H1 (cell line): ENCODE measurements around the gene PLBD1. TPM values are rescaled to one million over a fixed set of nuclear protein-coding genes. Genes with fewer than 3 reads are reported as not detected.

Source experiments
- CTCF ChIA-PET: fragments of 300-600 bp; sonication (Branson Sonifier 250); formaldehyde crosslinking; loops from one replicate; lab custom pipeline; 2021; ENCODE audit not compliant: partially characterized antibody; lab: Charles Lee
- POLR2A ChIA-PET: fragments of 300-600 bp; sonication (Branson Sonifier 250); formaldehyde crosslinking; loops from one replicate; lab custom pipeline; 2021; ENCODE audit warnings: inconsistent platforms; ENCODE audit not compliant: partially characterized antibody; lab: Charles Lee
- DNase-seq, 2 experiments: peaks; one replicate each; pipeline versions ENCODE4 v3.0.0 to v3.0.0-alpha.2; 2010 to 2022; ENCODE audit warnings: low spot score in 2 of 2, low read depth in 1 of 2, mixed read lengths in 1 of 2
- FAIRE-seq: peaks from 2 replicates; lab custom pipeline; 2011; peaks lifted over from hg19 to GRCh38; lab: Jason Lieb, UNC
- H2AFZ ChIP-seq: 2 replicates; pipeline ENCODE4 v1.8.1; 2012; ENCODE audit warnings: low read length, inconsistent platforms
- H2AK5ac ChIP-seq: 2 replicates; pipeline ENCODE4 v1.6.1; 2013; ENCODE audit warnings: low read depth, low read length
- H2BK120ac ChIP-seq: replicated peaks from 2 replicates; pipeline ENCODE3; 2013; ENCODE audit warnings: low read depth, low read length, inconsistent platforms
- H2BK12ac ChIP-seq: 2 replicates; pipeline ENCODE4 v1.6.1; 2013; ENCODE audit warnings: low read depth, low read length
- H2BK15ac ChIP-seq: 2 replicates; pipeline ENCODE4 v1.6.1; 2013; ENCODE audit warnings: low read length
- H2BK20ac ChIP-seq: 2 replicates; pipeline ENCODE4 v1.6.1; 2013; ENCODE audit warnings: low read length
- H2BK5ac ChIP-seq: 2 replicates; pipeline ENCODE4 v1.6.1; 2013; ENCODE audit warnings: low read depth, low read length
- H3K14ac ChIP-seq: 2 replicates; pipeline ENCODE4 v1.6.1; 2013; ENCODE audit warnings: inconsistent platforms; ENCODE audit not compliant: insufficient read length
- H3K18ac ChIP-seq: 2 replicates; pipeline ENCODE4 v1.6.1; 2013; ENCODE audit warnings: low read length; ENCODE audit errors: extremely low read depth
- H3K23ac ChIP-seq: 2 replicates; pipeline ENCODE4 v1.6.1; 2013; ENCODE audit warnings: inconsistent platforms; ENCODE audit not compliant: insufficient read length
- H3K23me2 ChIP-seq: 2 replicates; pipeline ENCODE4 v1.6.1; 2013; ENCODE audit warnings: low read depth, low read length
- H3K27ac ChIP-seq: 2 replicates; pipeline ENCODE4 v1.6.1; 2011; ENCODE audit warnings: low read depth, low read length, inconsistent platforms
- H3K27me3 ChIP-seq, 4 experiments: replicated peaks in 1 of 4; 1 replicate in 1 of 4; 2 replicates in 3 of 4; pipeline versions ENCODE4 v1.6.1 to v1.8.1; 2011 to 2013; ENCODE audit warnings: low read length in 3 of 4, mild to moderate bottlenecking in 3 of 4, inconsistent platforms in 2 of 4, mixed read lengths in 2 of 4, moderate library complexity in 1 of 4; ENCODE audit not compliant: control insufficient read depth in 3 of 4, insufficient read depth in 3 of 4; ENCODE audit errors: extremely low read depth in 1 of 4
- H3K36me3 ChIP-seq, 4 experiments: 2 replicates each; pipeline versions ENCODE4 v1.6.1 to v1.8.1; 2011 to 2013; ENCODE audit warnings: mild to moderate bottlenecking in 4 of 4, low read length in 3 of 4, moderate library complexity in 2 of 4, control low read depth in 1 of 4, inconsistent platforms in 1 of 4; ENCODE audit not compliant: insufficient read depth in 4 of 4, control insufficient read depth in 2 of 4
- H3K4ac ChIP-seq: replicated peaks from 2 replicates; pipeline ENCODE3; 2013; ENCODE audit warnings: low read length, low read depth, mixed read lengths, inconsistent platforms; ENCODE audit not compliant: insufficient read length
- H3K4me1 ChIP-seq, 4 experiments: replicated peaks in 1 of 4; 1 replicate in 1 of 4; 2 replicates in 3 of 4; pipeline versions ENCODE4 v1.6.1 to v1.8.1; 2011 to 2013; ENCODE audit warnings: low read length in 3 of 4, inconsistent platforms in 2 of 4, mixed read lengths in 1 of 4; ENCODE audit not compliant: insufficient read depth in 4 of 4, control insufficient read depth in 3 of 4
- H3K4me2 ChIP-seq, 2 experiments: 2 replicates each; pipeline versions ENCODE4 v1.6.1 to v1.8.1; 2011 to 2013; ENCODE audit warnings: low read depth in 2 of 2, low read length in 2 of 2, control low read depth in 1 of 2, inconsistent platforms in 1 of 2, mild to moderate bottlenecking in 1 of 2; ENCODE audit not compliant: insufficient read depth in 1 of 2
- H3K4me3 ChIP-seq, 4 experiments: fragments of 200-600, 300-600 bp in 1 of 4; sonication (generic), shearing (Covaris generic), sonication (Bioruptor Twin) in 1 of 4; 2 replicates each; pipeline versions ENCODE4 v1.5.1 to v1.8.1; 2011 to 2016; ENCODE audit warnings: low read length in 4 of 4, low read depth in 3 of 4, control low read depth in 2 of 4, inconsistent platforms in 2 of 4, mild to moderate bottlenecking in 2 of 4, mixed read lengths in 1 of 4, moderate library complexity in 1 of 4; ENCODE audit not compliant: insufficient read depth in 2 of 4; ENCODE audit errors: extremely low read depth in 1 of 4
- H3K56ac ChIP-seq: replicated peaks from 2 replicates; pipeline ENCODE3; 2013; ENCODE audit warnings: low read depth, mild to moderate bottlenecking, mixed read lengths, low read length, inconsistent platforms; ENCODE audit not compliant: insufficient read length
- H3K79me1 ChIP-seq: 2 replicates; pipeline ENCODE4 v1.6.1; 2013; ENCODE audit warnings: low read depth, low read length, control low read depth
- H3K79me2 ChIP-seq, 2 experiments: 2 replicates each; pipeline versions ENCODE4 v1.6.1 to v1.8.1; 2012 to 2013; ENCODE audit warnings: low read length in 2 of 2, mild to moderate bottlenecking in 2 of 2, inconsistent platforms in 1 of 2; ENCODE audit not compliant: insufficient read depth in 2 of 2, control insufficient read depth in 1 of 2
- H3K9ac ChIP-seq, 4 experiments: replicated peaks in 1 of 4; 1 replicate in 1 of 4; 2 replicates in 3 of 4; pipeline versions ENCODE4 v1.6.1 to v1.8.1; 2011 to 2013; ENCODE audit warnings: low read depth in 3 of 4, low read length in 3 of 4, control low read depth in 2 of 4, mild to moderate bottlenecking in 2 of 4, moderate library complexity in 2 of 4, inconsistent platforms in 1 of 4; ENCODE audit errors: extremely low read depth in 1 of 4
- H3K9me3 ChIP-seq, 2 experiments: 2 replicates each; pipeline versions ENCODE4 v1.6.1 to v1.8.1; 2012 to 2013; ENCODE audit warnings: mild to moderate bottlenecking in 2 of 2, moderate library complexity in 2 of 2, control low read depth in 1 of 2, inconsistent platforms in 1 of 2, low read depth in 1 of 2, low read length in 1 of 2, mixed read lengths in 1 of 2; ENCODE audit not compliant: insufficient read depth in 2 of 2
- H4K20me1 ChIP-seq, 2 experiments: replicated peaks in 1 of 2; 2 replicates each; pipeline versions ENCODE3 to v1.8.1; 2011 to 2013; ENCODE audit warnings: inconsistent platforms in 2 of 2, low read length in 2 of 2, mild to moderate bottlenecking in 1 of 2; ENCODE audit not compliant: insufficient read depth in 2 of 2, control insufficient read depth in 1 of 2
- H4K5ac ChIP-seq: 2 replicates; pipeline ENCODE4 v1.6.1; 2013; ENCODE audit warnings: low read length, low read depth, mixed read lengths, inconsistent platforms; ENCODE audit not compliant: insufficient read length
- H4K8ac ChIP-seq: 2 replicates; pipeline ENCODE4 v1.8.0; 2013; ENCODE audit warnings: mild to moderate bottlenecking, moderate library complexity, low read length, inconsistent platforms; ENCODE audit not compliant: insufficient read depth; ENCODE audit errors: extremely low read depth
- H4K91ac ChIP-seq: replicated peaks from 2 replicates; pipeline ENCODE3; 2013; ENCODE audit warnings: low read length, mixed read lengths, inconsistent platforms; ENCODE audit not compliant: insufficient read length
- CEBPB ChIP-seq: IDR thresholded peaks from 2 replicates; pipeline ENCODE4 v1.6.1; 2012; ENCODE audit warnings: low read depth, low read length
- CHD1 ChIP-seq: IDR thresholded peaks from 2 replicates; pipeline ENCODE4 v1.6.1; 2012; ENCODE audit warnings: low read depth, low read length, improper control_type of control experiment
- GTF2F1 ChIP-seq: IDR thresholded peaks from 2 replicates; pipeline ENCODE4 v1.6.1; 2012; ENCODE audit warnings: low read depth, low read length, improper control_type of control experiment, borderline replicate concordance
- JUN ChIP-seq: IDR thresholded peaks from 2 replicates; pipeline ENCODE4 v1.6.1; 2011; ENCODE audit warnings: low read depth, mild to moderate bottlenecking, improper control_type of control experiment, low read length
- PHF8 ChIP-seq: fragments of 200-600 bp; sonication (generic); conservative IDR thresholded peaks from 2 replicates; pipeline ENCODE4 v1.7.1; 2012; ENCODE audit warnings: low read depth, mild to moderate bottlenecking, inconsistent platforms, low read length, moderate library complexity
- POLR2A ChIP-seq, 2 experiments: IDR thresholded peaks; 1 replicate in 1 of 2; 2 replicates in 1 of 2; pipeline ENCODE4 v1.6.1; 2011; ENCODE audit warnings: low read depth in 2 of 2, low read length in 2 of 2, mild to moderate bottlenecking in 2 of 2; ENCODE audit errors: control extremely low read depth in 1 of 2
- POLR2AphosphoS5 ChIP-seq: IDR thresholded peaks from 2 replicates; pipeline ENCODE4 v1.6.1; 2011; ENCODE audit warnings: low read depth, low read length
- SIN3A ChIP-seq, 2 experiments: IDR thresholded peaks in 1 of 2; conservative IDR thresholded peaks in 1 of 2; 2 replicates each; pipeline ENCODE4 v1.6.1; 2011 to 2012; ENCODE audit warnings: low read length in 2 of 2, improper control_type of control experiment in 1 of 2, low read depth in 1 of 2, mild to moderate bottlenecking in 1 of 2
- SP1 ChIP-seq: IDR thresholded peaks from 2 replicates; pipeline ENCODE4 v1.6.1; 2011; ENCODE audit warnings: low read depth, low read length
- SRF ChIP-seq: IDR thresholded peaks from 2 replicates; pipeline ENCODE4 v1.6.1; 2011; ENCODE audit warnings: mild to moderate bottlenecking, low read depth, low read length, moderate library complexity
- WGBS, 2 experiments: shearing (Covaris generic) in 1 of 2; methylation state at CpG; one replicate each; pipeline versions ENCODE4 v1.1.6 to v1.1.7; 2013 to 2015; ENCODE audit warnings: low lambda C conversion rate in 2 of 2, mixed read lengths in 2 of 2, inconsistent platforms in 1 of 2, low coverage in 1 of 2, missing lambda C conversion rate in 1 of 2; ENCODE audit not compliant: insufficient replicate concordance in 2 of 2, insufficient coverage in 1 of 2, insufficient read length in 1 of 2; ENCODE audit errors: extremely low coverage in 1 of 2, missing lambda C conversion rate in 1 of 2; 5-methylcytosine and 5-hydroxymethylcytosine counted together
- polyA plus RNA-seq, 7 experiments: library from polyadenylated mRNA; depleted of rRNA in 3 of 7; stranded (reverse) in 5 of 7; unstranded in 2 of 7; fragments of >200 nt in 5 of 7; fragments of 200-250 nt in 2 of 7; gene quantifications; 1 replicate in 5 of 7; 2 replicates in 1 of 7; 4 replicates in 1 of 7; pipeline versions ENCODE4 v1.2.1 to v1.2.3, GENCODE V29; 2011 to 2013; ENCODE audit warnings: missing spikeins in 2 of 7, mixed read lengths in 2 of 7
- total RNA-seq: library from RNA; stranded (reverse); fragmentation: NEBNext Ultra II Directional; extraction: Animal tissue kit (Norgen Biotek cat#: 25700); gene quantifications from 2 replicates; pipeline ENCODE4 v1.2.1, GENCODE V29; 2021

PLBD1 gene
- total and polyA plus RNA-seq, 2 of the 8 experiments (the other 6 are each of a cell fraction or from before 2014, with no cell fraction given) = 6.3 to 12.3 TPM

DNA sequence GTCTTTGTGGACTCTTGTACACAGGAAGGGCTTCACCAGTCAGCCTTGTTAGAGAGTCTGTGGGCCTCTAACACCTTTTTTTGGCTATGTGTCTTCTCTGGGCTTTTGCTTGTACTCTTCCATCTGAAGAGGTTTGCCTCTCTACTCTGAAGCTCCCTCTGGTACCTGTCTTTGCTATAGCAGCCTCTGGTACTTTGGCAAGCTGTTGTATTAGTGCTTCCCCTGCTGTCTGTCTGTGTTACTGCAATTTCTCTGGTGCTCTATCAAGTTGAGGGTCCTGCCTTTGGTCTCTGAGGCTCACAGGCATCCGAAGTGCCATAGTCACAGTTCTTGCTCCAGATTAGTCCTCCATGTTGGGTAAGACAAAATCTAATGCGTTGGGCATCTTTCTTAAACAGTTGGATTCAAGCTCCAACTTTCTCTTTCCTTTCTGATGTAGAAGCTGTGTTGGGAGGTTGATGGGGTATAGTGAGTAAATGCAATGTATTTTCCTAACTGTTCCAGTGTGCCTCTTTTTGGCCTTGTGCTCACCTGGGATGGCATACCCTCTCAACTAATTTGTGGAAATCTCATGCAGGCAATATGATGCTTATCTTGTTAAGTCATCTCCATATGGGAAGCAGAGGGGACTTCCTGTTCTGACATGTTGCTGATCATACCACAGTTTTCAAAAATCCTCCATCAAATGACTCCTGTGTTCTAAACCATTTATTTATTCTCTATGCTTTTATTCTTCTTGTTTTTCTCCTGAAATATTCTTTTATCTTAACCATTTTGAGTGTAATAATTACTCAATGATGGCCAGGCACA lies 113.4 kb downstream of the PLBD1 start:
- Histone ChIP-seq H2AK5ac (no peak overlapping the region), H4K8ac (no peak overlapping the region), H4K91ac (no peak overlapping the region), H3K18ac (no peak overlapping the region), H3K23me2 (no peaks in the 10 kb centered on the region; the same call in 1 of the 2 replicates), H4K5ac (no peak overlapping the region), H3K4me1 (peaks cover 0 to 5% (median 2%) of the 10 kb centered on the region in 4 experiments; a peak in 3 of 7 replicates), H3K9me3 (no peaks in the 10 kb centered on the region), H3K79me1 (no peaks in the 10 kb centered on the region), H2BK5ac (no peak overlapping the region), H2BK15ac (no peak overlapping the region), H3K23ac (no peak overlapping the region), H2AFZ (no peak overlapping the region), H3K14ac (no peak overlapping the region), H3K4me2 (no peak overlapping the region), H2BK20ac (no peak overlapping the region), H4K20me1 (peaks cover 2 to 5% of the 10 kb centered on the region in 2 experiments), H3K27me3 (no peaks in the 10 kb centered on the region), H3K9ac (no peak overlapping the region), H3K56ac (no peak overlapping the region), H3K79me2 (peaks cover 0 to 58% of the 10 kb centered on the region in 2 experiments; a peak in 3 of 4 replicates), H3K27ac (no peak overlapping the region), H3K4ac (no peak overlapping the region), H3K4me3 (no peak overlapping the region), H2BK12ac (no peak overlapping the region), H3K36me3 (peaks cover 0 to 34% (median 7%) of the 10 kb centered on the region in 4 experiments; a peak in 6 of 8 replicates), H2BK120ac (no peak overlapping the region)
- peak in 1 of 2 experiments; percentile 15 for DNase-seq
- ChIA-PET POLR2A (interaction anchor here (1.1 to 1.6 kb wide), 2 partner anchors 9 to 196 kb away, joined by 4 to 6 read pairs; no protein-coding TSS in a partner anchor), CTCF (interaction anchor here (0.6 to 4.8 kb wide), 62 partner anchors 10 to 334 kb away, joined by 3 to 82 read pairs (median 5); partner anchors contain the start of gene ATF7IP)
- peak; percentile 98 for FAIRE-seq
- 49% methylated on average over 2 of the region's 2 CpGs; no CpG with 5 or more reads in 1 of the 2 experiments for WGBS, 2 experiments
- TF ChIP-seq CHD1 (no peak), POLR2AphosphoS5 (no peak), POLR2A (IDR thresholded peaks at IDR 0.05; ENCODE audit: control extremely low read depth in 1 of 2, low read depth in 2 of 2, low read length in 2 of 2) (no peak), SRF (no peak), GTF2F1 (no peak), SIN3A (conservative IDR thresholded peaks at IDR 0.05 in 1 of 2, IDR thresholded peaks at IDR 0.05 in 1 of 2; ENCODE audit: low read depth in 1 of 2, low read length in 2 of 2) (no peak), JUN (no peak), CEBPB (0 out of 2 replicates have a peak, but pooled peaks have one; percentile 13), PHF8 (no peak), SP1 (peak; percentile 45; the same call in 1 of the 2 replicates)
